GM19452 (cell line): ENCODE measurements around the gene GALNT12.

Source experiments
- ATAC-seq: cut with Tn5 transposase; IDR thresholded peaks from one replicate; pipeline ENCODE4 v1.9.1; 2021; ENCODE audit not compliant: unreplicated experiment

The GALNT12 gene

GRCh38 chr9:98830554-98830953 is 23.1 kb downstream of the GALNT12 start:
- no peak for ATAC-seq

DNA sequence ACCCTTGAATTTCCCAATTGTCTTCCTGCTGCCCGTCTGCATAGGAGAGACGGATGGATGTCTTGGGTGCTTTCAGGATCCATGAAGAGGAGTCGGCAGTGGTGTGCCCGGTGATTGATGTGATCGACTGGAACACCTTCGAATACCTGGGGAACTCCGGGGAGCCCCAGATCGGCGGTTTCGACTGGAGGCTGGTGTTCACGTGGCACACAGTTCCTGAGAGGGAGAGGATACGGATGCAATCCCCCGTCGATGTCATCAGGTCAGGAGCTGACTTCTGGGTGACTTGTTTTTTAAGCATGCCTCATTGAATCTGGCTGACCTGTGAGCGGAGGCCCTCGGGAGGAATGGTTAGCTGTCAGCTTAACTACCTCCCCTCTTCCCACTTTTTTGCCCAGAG is 24.2 kb downstream of the GALNT12 start:
- ATAC-seq: no peak

DNA sequence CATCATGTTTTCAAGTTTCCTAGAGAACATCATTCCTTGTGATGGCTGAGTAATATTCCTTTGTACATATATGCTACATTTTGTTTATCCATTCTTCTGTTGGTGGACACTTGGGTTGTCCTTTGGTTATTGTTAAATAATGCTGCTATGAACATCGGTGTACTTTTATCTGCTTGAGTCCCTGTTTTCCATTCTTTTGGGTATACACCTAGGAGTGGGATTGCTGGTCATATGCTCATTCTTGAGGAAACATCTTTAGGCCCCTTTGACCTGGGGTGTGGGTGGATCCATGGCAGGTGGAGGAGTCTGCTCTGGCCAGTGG is 25.3 kb downstream of the GALNT12 start:
- no peak for ATAC-seq

DNA sequence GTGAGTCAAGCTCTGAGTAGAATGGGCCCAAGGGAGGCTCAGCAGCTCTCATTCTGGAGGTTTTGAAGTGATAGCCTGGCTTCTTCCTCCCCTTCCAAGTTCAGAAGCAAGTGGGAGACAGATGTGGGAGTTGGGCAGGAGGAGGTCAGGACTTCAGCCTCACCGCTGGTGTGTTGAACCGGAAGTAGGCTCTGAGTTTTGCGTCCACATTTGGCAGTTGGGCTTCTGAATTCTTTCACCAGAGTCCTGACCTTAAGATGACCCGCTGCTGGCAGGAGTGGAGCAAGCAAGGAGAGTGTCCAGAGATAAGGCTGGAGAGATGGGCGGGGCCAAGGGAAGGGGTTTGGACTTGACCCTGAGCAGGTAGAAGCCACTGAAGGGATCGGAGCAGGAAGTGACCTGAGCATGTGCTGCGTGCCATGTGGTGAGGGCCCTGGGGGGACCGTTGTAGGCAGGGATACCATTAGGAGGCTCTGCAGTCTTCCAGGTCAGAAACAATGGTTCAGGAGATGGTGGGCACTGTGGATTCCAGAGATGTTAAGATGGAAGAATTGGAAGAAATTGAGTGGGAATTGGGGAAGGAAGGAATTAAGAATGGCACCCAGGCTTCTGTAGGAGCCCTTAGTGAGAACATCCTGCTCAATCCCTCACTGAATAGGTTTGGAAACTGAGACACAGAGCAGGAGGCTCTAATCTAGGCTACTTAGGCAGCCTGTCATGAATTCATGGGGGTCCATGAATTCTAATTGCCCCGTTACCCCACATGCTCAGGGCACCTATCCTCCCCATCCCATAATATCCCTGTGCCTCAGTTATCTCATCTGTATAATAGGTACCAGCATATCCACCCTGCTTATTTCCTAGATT is 25.9 kb downstream of the GALNT12 start:
- no peak for ATAC-seq

DNA sequence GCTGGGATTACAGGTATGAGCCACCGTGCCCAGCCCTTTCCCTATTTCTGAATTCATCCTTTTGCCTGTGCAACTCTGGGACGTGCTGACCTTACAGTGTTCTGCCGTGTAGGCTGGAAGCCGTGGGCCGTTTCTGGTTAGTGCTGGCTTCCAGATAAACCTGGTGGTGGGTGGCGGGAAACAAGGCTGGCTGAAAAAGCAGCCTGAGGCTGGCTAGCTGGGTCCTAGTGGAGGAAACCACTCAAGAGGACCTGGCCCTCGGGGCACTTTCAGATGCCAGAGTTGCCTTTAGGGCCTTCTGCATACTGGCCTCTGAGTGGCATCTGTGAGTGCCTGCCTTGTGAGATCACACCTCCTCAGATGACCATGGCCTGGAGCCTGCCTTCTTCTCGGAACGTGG is 26.9 kb downstream of the GALNT12 start:
- ATAC-seq: no peak

DNA sequence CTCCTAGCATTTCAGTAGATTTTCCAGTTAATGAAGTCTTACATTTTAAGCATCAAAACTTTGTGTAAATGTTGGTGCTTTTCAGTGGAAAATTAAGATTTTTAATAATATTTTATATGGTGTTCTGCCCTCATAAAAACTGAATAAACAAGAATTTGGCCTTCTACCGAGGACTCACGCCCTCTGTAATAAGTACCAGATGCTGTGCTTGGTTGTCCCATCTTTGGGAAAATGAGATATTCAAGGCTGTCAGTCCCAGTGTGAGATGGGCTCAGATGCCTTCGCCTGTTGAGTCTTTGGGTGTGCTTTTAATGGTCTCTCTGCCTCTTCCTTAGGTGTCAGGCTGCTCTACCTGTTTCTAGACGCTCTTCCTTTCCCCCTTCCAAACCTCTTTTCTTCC is 28.7 kb downstream of the GALNT12 start:
- no peak for ATAC-seq

DNA sequence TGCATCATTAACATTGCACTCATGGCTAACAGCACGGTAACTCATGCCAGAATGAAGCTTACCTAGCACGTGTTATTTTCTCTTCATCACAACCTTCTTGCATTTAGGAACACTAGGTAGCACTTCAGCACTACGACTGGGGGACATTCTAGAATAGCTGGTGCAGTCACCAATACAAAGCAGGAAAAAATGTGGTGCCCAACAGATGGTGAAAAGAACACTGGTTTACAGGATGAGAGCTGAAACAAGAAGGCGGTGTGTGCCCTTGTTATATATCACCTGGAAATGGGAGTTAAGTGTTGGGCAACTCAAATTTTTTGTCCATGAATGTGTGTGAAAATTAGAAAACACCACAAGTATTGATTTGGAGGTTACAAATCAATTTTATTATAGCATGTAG is 30.0 kb downstream of the GALNT12 start:
- ATAC-seq: no peak

DNA sequence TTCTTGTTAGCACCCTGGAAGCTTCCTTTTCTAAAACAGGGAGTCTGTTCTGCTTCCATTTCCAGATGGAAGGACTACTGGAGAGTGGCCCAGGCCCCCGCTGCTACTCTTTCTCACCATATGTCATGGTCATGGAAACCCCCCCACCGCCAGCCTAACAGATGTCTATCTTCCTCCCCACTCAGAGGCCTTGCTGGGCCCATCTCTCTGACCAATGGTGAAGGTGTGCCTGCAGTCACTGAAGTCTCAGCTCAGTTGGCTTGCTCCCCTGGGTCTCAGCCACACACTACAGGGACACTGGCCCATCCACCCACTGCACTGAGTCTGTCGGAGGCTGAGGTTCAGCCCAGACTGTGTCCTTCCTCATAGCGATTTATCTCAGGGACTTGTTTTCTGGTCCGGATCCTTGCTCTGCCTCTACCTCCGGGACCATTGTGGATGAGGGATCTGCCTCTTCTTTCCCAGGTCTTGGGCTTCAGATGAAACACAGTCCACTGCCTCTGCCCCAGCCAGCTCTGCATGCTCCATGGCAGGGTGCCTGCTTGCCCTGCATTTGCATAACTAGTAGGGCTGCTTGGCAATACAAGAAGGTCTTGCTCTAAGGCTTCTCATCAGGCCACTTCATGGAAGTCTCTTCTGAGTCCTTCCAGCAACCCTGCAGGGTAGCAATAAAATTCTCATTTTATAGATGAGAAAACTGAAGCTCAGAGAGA is 30.8 kb downstream of the GALNT12 start:
- no peak for ATAC-seq

DNA sequence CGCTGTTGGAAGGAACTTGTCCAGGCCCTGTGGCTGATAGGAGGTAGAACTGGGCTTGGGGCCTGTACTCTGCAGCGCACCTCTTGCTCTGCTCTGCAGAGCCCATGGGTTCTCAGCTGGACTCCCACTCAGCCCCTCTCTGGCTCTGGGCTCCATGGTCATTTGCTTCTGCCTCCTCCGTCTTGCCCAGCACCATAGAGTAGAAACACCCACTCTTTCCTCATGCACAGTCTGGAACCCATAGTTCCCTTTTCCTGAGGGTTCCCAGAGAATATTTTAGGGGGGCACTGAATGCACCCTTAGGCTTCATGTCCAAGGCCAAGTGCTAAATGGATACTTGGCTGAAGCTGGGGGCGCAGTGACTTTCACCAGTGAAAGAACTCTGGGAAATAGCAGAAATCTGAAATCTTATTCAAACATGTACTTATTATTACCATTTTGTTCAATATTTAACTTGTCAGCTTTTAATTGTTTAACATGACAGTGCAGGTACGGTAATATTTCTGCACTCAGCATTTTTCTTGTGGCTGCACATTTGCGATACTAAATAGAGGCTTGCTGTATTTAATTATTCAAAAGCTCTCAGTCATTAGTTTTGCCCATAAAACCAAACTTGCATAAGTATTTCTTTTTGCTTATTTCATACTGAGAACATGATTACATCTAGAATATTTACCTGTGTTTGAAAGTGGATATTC is 31.5 kb downstream of the GALNT12 start:
- no peak for ATAC-seq

DNA sequence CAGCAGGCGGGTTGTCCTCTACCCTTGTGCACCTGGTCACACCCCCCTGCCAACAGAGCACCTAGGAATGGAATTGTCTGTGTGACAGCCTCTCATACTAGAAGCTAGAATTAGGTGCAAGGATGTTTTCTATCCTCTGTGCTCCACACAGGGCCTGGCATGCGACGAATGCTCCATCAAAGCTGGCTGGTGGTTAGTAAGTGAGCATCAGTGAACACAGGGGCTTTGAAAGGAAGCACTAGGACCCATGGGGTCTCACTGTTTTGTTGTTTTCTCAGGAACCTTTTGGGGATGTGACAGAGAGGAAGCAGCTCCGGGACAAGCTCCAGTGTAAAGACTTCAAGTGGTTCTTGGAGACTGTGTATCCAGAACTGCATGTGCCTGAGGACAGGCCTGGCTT is 32.3 kb downstream of the GALNT12 start:
- no peak for ATAC-seq

DNA sequence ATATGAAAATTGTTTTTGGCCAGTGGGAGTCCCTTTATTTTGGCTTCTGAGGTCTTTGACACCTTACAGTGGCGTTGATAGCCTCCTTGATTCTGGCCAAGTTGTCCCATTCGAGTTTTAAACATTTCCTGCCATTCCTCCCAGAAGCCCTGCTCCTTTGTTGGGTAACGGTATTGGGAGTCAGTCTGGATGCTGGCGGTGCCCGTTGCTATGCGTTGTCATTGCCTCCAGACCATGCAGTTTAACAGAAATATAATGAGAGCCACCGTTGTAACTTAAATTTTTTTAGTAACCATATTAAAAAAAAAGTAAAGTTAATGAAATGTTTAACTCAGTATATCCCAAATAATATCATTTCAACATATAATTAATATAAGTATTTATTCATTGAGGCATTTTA is 35.0 kb downstream of the GALNT12 start:
- ATAC-seq: no peak

GRCh38 chr9:98846081-98846480 is 38.6 kb downstream of the GALNT12 start:
- ATAC-seq: no peak

GRCh38 chr9:98846879-98847278 is 39.4 kb downstream of the GALNT12 start:
- no peak for ATAC-seq

DNA sequence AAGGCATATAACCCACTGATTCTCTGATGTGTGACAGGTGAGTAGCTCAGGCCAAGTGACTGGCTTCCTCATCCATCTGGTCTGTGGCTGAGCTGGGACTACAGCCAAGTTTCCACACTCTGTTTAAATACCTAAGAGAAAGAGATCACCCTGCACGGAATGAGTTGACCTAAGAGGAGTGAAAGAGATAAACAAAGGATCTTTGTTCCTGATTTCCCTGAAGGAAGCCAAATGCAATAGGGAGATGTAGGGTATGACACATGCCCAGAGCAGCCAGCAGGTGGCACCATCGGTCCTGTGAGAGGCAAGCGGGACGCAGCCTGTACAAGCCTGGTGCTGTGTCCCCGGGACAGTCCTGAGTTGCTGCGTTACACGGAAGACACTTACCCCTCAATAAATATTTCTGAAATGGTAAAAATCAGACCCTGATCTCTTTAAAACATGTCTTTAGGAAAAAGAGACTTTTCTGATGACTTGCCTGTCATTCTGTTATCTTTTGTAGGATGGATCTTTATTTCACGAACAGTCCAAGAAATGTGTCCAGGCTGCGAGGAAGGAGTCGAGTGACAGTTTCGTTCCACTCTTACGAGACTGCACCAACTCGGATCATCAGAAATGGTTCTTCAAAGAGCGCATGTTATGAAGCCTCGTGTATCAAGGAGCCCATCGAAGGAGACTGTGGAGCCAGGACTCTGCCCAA is 41.1 kb downstream of the GALNT12 start:
- peak; percentile 67 for ATAC-seq

DNA sequence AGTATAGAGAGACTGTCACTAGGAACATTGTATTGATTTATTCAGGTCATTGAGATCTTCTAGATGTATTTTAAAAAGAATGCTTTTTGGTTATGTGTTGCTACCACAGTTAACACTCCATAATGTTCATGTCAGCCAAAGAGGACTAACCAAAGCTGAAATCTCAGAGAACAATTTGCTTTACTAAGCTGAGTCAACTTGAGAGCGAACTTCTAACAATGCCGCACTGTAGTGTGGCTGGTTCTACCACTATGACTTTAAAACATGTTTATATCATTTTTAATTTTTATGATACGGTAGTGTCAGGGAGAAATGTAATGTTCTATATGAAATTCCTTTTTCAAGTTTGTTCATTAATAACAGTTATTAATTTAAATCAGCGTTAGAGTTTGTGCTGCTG is 42.1 kb downstream of the GALNT12 start:
- no peak for ATAC-seq

DNA sequence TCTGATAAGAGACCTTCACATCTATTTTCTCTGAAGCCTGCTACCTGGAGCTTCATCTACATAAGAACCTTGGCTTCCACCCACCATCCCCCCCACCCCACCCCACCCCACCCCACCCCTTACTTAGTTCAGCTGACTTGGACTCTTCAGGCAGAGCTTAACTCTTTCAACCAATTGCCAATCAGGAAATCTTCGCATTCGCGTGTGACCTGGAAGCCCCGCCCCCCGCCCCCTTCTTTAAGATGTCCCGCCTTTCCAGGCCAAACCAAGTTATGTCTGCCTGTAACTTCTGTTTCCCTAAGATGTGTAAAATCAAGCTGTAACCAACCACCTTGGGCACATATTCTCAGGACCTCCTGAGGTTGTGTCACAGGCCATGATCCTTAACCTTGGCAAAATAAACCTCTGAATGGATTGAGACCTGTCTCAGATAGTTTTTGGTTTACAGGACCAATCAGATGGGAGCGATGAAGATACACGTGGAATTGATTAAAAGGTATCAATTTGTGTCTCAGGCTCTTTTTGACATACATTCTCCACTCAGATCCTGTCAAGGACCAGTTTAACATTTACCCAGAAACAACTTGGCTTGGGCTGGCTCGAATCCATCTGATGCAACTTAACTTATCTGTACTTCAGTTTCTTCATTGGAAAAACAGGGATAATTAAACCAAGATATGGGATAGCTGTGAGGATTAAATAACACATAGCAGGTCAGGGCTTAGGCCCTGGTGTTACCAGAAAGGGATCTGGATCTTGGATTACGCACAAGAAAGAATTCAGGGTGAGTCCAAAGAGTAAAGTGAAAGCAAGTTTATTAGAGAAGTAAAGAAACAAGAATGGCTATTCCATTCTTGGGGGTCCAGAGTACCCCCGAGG is 43.6 kb downstream of the GALNT12 start:
- no peak for ATAC-seq

- ATAC-seq: no peak
Observed at GRCh38 chr9:98851730-98852459, 44.4 kb downstream of the GALNT12 start.

GRCh38 chr9:98852460-98852734 is 44.9 kb downstream of the GALNT12 start:
- no peak for ATAC-seq

DNA sequence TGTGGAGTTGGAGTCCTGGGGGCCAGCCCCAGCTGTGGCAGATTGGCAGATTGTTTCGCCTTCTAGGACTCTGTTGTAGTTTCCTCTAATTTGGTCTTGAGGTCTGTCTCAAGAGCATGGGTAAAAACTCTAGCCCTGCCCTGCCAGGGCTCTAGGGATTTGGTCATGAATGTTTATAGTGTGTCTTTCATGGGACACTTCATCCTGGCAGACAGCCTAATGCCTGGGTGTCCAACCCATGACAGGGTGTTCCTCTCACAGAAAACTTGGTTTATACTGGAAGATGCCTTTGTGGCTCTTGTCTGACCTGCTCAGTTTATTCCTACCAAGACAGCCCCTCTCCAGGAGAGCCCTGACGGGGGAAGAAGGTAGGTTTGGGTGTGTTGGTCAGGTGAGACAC is 45.5 kb downstream of the GALNT12 start:
- ATAC-seq: no peak

DNA sequence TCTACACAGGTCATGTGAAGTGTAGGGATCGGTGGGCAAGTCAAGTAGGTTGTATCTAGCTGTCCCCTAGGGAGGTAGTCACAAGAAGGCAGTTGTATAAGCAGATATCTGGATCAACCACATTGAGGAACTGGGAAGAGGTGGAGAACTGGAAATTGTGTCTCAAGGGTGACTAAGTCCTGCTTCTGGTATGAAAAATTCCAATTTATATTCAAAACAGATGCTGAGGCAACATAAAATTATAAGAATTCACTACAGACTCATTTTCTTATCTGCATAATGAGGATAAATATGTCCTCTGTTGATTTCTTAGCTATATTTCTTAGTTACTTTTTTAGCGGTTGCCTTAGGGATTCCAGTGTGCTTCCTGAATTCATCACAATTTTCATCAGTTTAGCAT is 46.8 kb downstream of the GALNT12 start:
- ATAC-seq: no peak
